Neuronal stem cell (in vitro differentiated cells): ENCODE measurements around the gene CPSF2.

Experiments used
- DNase-seq: peaks from one replicate; pipeline ENCODE4 v3.0.0-alpha.2; 2013; ENCODE audit warnings: low spot score
- H2AFZ ChIP-seq: one replicate; pipeline ENCODE4 v1.6.1; 2013; ENCODE audit warnings: mild to moderate bottlenecking, low read length, inconsistent platforms
- H2AK5ac ChIP-seq: 2 replicates; pipeline ENCODE4 v1.6.1; 2013; ENCODE audit warnings: low read depth, mild to moderate bottlenecking, inconsistent platforms, low read length, moderate library complexity, mixed read lengths
- H2BK120ac ChIP-seq: 2 replicates; pipeline ENCODE4 v1.6.1; 2013; ENCODE audit warnings: low read depth, mild to moderate bottlenecking, inconsistent platforms, low read length, moderate library complexity, mixed read lengths
- H2BK12ac ChIP-seq: one replicate; pipeline ENCODE4 v1.6.1; 2013; ENCODE audit warnings: low read length, inconsistent platforms
- H2BK15ac ChIP-seq: 2 replicates; pipeline ENCODE4 v1.6.1; 2013; ENCODE audit warnings: mild to moderate bottlenecking, low read length, inconsistent platforms, mixed read lengths
- H2BK5ac ChIP-seq: one replicate; pipeline ENCODE4 v1.6.1; 2013; ENCODE audit warnings: inconsistent platforms, mild to moderate bottlenecking, low read length, moderate library complexity
- H3K14ac ChIP-seq: one replicate; pipeline ENCODE4 v1.6.1; 2013; ENCODE audit warnings: low read length, inconsistent platforms
- H3K18ac ChIP-seq: 2 replicates; pipeline ENCODE4 v1.6.1; 2013; ENCODE audit warnings: low read length, inconsistent platforms
- H3K23ac ChIP-seq: 2 replicates; pipeline ENCODE4 v1.6.1; 2013; ENCODE audit warnings: low read depth, mild to moderate bottlenecking, mixed read lengths, low read length, inconsistent platforms; ENCODE audit not compliant: poor library complexity
- H3K27ac ChIP-seq: replicated peaks from 3 replicates; pipeline ENCODE4 v1.5.1; 2013; ENCODE audit warnings: low read length, inconsistent platforms
- H3K27me3 ChIP-seq, 3 experiments: 2 replicates each; pipeline ENCODE4 v1.6.1; 2013; ENCODE audit warnings: low read length in 3 of 3, mild to moderate bottlenecking in 2 of 3, inconsistent platforms in 1 of 3, low read depth in 1 of 3, mixed read lengths in 1 of 3, moderate library complexity in 1 of 3; ENCODE audit not compliant: control insufficient read depth in 3 of 3, insufficient read depth in 3 of 3
- H3K36me3 ChIP-seq, 2 donors: replicated peaks in 1 of 2; 2 replicates each; pipeline ENCODE4 v1.6.1; 2013; ENCODE audit warnings: low read length in 2 of 2; ENCODE audit not compliant: control insufficient read depth in 2 of 2, insufficient read depth in 2 of 2
- H3K4ac ChIP-seq: 2 replicates; pipeline ENCODE4 v1.6.1; 2013; ENCODE audit warnings: inconsistent platforms, mild to moderate bottlenecking, low read length, moderate library complexity
- H3K4me1 ChIP-seq, 2 donors: 1 replicate in 1 of 2; 2 replicates in 1 of 2; pipeline ENCODE4 v1.6.1; 2013; ENCODE audit warnings: low read length in 2 of 2, low read depth in 1 of 2; ENCODE audit not compliant: control insufficient read depth in 2 of 2, insufficient read depth in 1 of 2
- H3K4me2 ChIP-seq: one replicate; pipeline ENCODE4 v1.6.1; 2013; ENCODE audit warnings: mild to moderate bottlenecking, low read length, inconsistent platforms; ENCODE audit not compliant: insufficient read depth, poor library complexity, severe bottlenecking
- H3K4me3 ChIP-seq, 2 donors: 2 replicates each; pipeline ENCODE4 v1.5.1; 2013; ENCODE audit warnings: low read length in 2 of 2, mild to moderate bottlenecking in 2 of 2, inconsistent platforms in 1 of 2, moderate library complexity in 1 of 2
- H3K79me1 ChIP-seq: one replicate; pipeline ENCODE4 v1.6.1; 2013; ENCODE audit warnings: low read depth, mild to moderate bottlenecking, inconsistent platforms, low read length, moderate library complexity
- H3K9ac ChIP-seq: one replicate; pipeline ENCODE4 v1.6.1; 2013; ENCODE audit warnings: mild to moderate bottlenecking, low read depth, low read length, inconsistent platforms; ENCODE audit not compliant: poor library complexity
- H3K9me3 ChIP-seq, 2 donors: replicated peaks in 1 of 2; 2 replicates each; pipeline versions ENCODE3 to v1.6.1; 2013; ENCODE audit warnings: low read length in 2 of 2, mild to moderate bottlenecking in 2 of 2, inconsistent platforms in 1 of 2, low read depth in 1 of 2, mixed read lengths in 1 of 2, moderate library complexity in 1 of 2; ENCODE audit not compliant: control insufficient read depth in 2 of 2, insufficient read depth in 1 of 2
- H4K8ac ChIP-seq: one replicate; pipeline ENCODE4 v1.6.1; 2013; ENCODE audit warnings: low read depth, mild to moderate bottlenecking, inconsistent platforms, low read length, moderate library complexity
- H4K91ac ChIP-seq: one replicate; pipeline ENCODE4 v1.6.1; 2013; ENCODE audit warnings: low read length, low read depth, mild to moderate bottlenecking, inconsistent platforms; ENCODE audit not compliant: poor library complexity
- WGBS, 2 donors: extraction: QIAGEN DNeasy Blood & Tissue Kit; methylation state at CpG; one replicate each; pipeline ENCODE4 v1.1.7; 2013; ENCODE audit warnings: missing lambda C conversion rate in 2 of 2, mixed read lengths in 1 of 2; ENCODE audit not compliant: insufficient read length in 2 of 2, insufficient replicate concordance in 1 of 2; ENCODE audit errors: extremely low coverage in 2 of 2; 5-methylcytosine and 5-hydroxymethylcytosine counted together

The CPSF2 gene

DNA sequence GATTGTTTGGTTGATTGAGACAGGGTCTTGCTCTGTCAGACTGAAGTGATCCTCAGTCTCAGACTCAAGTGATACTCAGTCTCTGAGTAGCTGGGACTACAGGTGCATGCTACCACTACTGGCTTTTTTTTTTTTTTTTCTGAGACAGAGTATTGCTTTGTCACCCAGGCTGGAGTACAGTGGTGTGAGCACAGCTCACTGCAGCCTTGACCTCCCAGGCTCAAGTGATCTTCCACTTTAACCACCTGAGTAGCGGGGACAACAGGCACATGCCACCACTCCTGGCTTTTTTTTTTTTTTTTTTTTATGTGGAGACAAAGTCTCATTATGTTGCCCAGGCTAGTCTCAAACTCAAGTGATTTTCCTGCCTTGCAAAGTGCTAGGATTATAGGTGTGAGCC lies 31.8 kb downstream of the CPSF2 start:
- Histone ChIP-seq H4K8ac (no peak overlapping the region), H3K79me1 (no peaks in the 10 kb centered on the region), H2AFZ (no peak overlapping the region), H2BK120ac (no peak overlapping the region), H4K91ac (no peak overlapping the region), H3K4me3 (no peak overlapping the region), H2BK12ac (no peak overlapping the region), H2AK5ac (no peak overlapping the region), H3K9me3 (no peaks in the 10 kb centered on the region), H3K9ac (no peak overlapping the region), H3K36me3 (peaks cover 17 to 93% of the 10 kb centered on the region in 2 donors), H3K4ac (no peak overlapping the region), H3K4me1 (no peaks in the 10 kb centered on the region), H3K27ac (no peak overlapping the region), H3K4me2 (no peak overlapping the region), H2BK5ac (no peak overlapping the region), H2BK15ac (no peak overlapping the region), H3K27me3 (no peaks in the 10 kb centered on the region), H3K23ac (no peak overlapping the region), H3K18ac (no peak overlapping the region), H3K14ac (no peak overlapping the region)
- no CpG with 5 or more reads among the region's 1 CpG for whole genome bisulfite sequencing, 2 donors
- no peak for DNase-seq

GRCh38 chr14:92154283-92154942 lies 32.6 kb downstream of the CPSF2 start:
- Histone ChIP-seq H2BK5ac (no peak overlapping the region), H2AFZ (no peak overlapping the region), H3K14ac (no peak overlapping the region), H3K9me3 (no peaks in the 10 kb centered on the region), H3K27ac (no peak overlapping the region), H2BK120ac (no peak overlapping the region), H3K79me1 (no peaks in the 10 kb centered on the region), H3K4me3 (no peak overlapping the region), H2BK15ac (no peak overlapping the region), H3K4me1 (no peaks in the 10 kb centered on the region), H4K8ac (no peak overlapping the region), H2BK12ac (no peak overlapping the region), H3K9ac (no peak overlapping the region), H2AK5ac (no peak overlapping the region), H3K4me2 (no peak overlapping the region), H3K36me3 (peaks cover 17 to 93% of the 10 kb centered on the region in 2 donors), H3K4ac (no peak overlapping the region), H3K27me3 (no peaks in the 10 kb centered on the region), H4K91ac (no peak overlapping the region), H3K18ac (no peak overlapping the region), H3K23ac (no peak overlapping the region)
- no peak for DNase-seq
- no CpG with 5 or more reads among the region's 3 CpGs for WGBS, 2 donors

DNA sequence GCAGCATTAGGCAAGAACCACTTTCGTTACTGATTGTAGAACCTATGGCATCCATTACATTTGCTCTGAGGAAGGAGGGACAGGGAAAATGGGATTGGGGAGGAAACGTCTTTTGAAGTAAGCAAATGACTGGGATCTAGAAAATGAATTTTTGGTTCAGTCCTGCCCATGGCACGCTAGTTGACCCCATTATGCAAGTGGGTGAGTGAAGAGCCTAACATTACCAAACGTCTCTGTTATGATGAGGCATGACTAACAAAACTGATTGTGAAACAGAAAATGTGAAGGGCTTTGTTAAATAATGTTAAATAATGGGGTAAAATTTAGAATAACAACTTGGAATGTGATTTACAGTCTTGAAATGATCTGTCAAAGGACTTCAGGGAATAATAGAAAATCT lies 38.9 kb downstream of the CPSF2 start:
- H3K9ac ChIP-seq: no peak overlapping the region
- H2AFZ ChIP-seq: no peak overlapping the region
- H2BK120ac ChIP-seq: no peak overlapping the region
- no CpG with 5 or more reads among the region's 4 CpGs for WGBS, 2 donors
- peaks cover 3 to 21% of the 10 kb centered on the region in 2 donors for H3K9me3 ChIP-seq
- H3K27ac ChIP-seq: no peak overlapping the region
- H3K4ac ChIP-seq: no peak overlapping the region
- no peak overlapping the region for H2BK15ac ChIP-seq
- no peak overlapping the region for H3K4me2 ChIP-seq
- no peak overlapping the region for H2BK5ac ChIP-seq
- no peak overlapping the region for H4K8ac ChIP-seq
- no peak overlapping the region for H3K23ac ChIP-seq
- H3K4me1 ChIP-seq: no peaks in the 10 kb centered on the region
- no peak for DNase-seq
- no peak overlapping the region for H2BK12ac ChIP-seq
- H3K79me1 ChIP-seq: no peaks in the 10 kb centered on the region
- no peak overlapping the region for H4K91ac ChIP-seq
- no peak overlapping the region for H2AK5ac ChIP-seq
- H3K36me3 ChIP-seq: peaks cover 32 to 98% of the 10 kb centered on the region in 2 donors
- H3K14ac ChIP-seq: no peak overlapping the region
- H3K18ac ChIP-seq: no peak overlapping the region
- no peaks in the 10 kb centered on the region for H3K27me3 ChIP-seq
- no peak overlapping the region for H3K4me3 ChIP-seq

DNA sequence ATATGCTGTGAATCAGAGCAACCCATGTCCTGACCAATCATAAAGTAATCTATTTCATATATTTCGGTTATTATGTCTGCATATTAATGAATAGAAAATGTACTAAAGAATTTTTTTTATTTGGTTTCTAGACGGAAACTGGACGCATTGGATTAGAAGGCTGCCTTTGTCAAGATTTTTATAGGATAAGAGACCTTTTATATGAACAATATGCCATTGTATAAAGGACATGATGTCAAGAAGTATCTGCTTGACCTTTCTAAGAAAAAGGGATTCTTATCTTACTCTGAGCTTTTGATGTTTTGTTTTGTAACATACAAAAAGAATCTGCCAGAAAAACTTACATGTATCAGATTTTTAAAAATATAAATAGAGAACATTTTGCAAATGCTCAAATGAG lies 39.8 kb downstream of the CPSF2 start:
- Histone ChIP-seq H3K14ac (no peak overlapping the region), H3K18ac (no peak overlapping the region), H3K4me3 (no peak overlapping the region), H2BK15ac (no peak overlapping the region), H3K4ac (no peak overlapping the region), H2AK5ac (no peak overlapping the region), H3K27ac (no peak overlapping the region), H2BK5ac (no peak overlapping the region), H3K27me3 (no peaks in the 10 kb centered on the region), H3K9me3 (peaks cover 6 to 29% of the 10 kb centered on the region in 2 donors), H4K91ac (no peak overlapping the region), H2BK12ac (no peak overlapping the region), H3K36me3 (peaks cover 33 to 97% of the 10 kb centered on the region in 2 donors), H2BK120ac (no peak overlapping the region), H4K8ac (no peak overlapping the region), H3K23ac (no peak overlapping the region), H2AFZ (no peak overlapping the region), H3K4me2 (no peak overlapping the region), H3K4me1 (no peaks in the 10 kb centered on the region), H3K79me1 (no peaks in the 10 kb centered on the region), H3K9ac (no peak overlapping the region)
- no CpG with 5 or more reads among the region's 3 CpGs for whole genome bisulfite sequencing, 2 donors
- no peak for DNase-seq
